ENCODE results near the gene HMG20B. TPM values are rescaled to one million over a fixed set of nuclear protein-coding genes. Genes with fewer than 3 reads are reported as not detected.
"Not testable (repeated sequence)": the region's sequence is repeated elsewhere in the genome, so short reads cannot be mapped to it uniquely, and the experiment has no call there.

HMG20B gene
- total RNA-seq, 3 donors from 2014 or later: 79.9 to 81.9 (median 81.4) TPM

DNA sequence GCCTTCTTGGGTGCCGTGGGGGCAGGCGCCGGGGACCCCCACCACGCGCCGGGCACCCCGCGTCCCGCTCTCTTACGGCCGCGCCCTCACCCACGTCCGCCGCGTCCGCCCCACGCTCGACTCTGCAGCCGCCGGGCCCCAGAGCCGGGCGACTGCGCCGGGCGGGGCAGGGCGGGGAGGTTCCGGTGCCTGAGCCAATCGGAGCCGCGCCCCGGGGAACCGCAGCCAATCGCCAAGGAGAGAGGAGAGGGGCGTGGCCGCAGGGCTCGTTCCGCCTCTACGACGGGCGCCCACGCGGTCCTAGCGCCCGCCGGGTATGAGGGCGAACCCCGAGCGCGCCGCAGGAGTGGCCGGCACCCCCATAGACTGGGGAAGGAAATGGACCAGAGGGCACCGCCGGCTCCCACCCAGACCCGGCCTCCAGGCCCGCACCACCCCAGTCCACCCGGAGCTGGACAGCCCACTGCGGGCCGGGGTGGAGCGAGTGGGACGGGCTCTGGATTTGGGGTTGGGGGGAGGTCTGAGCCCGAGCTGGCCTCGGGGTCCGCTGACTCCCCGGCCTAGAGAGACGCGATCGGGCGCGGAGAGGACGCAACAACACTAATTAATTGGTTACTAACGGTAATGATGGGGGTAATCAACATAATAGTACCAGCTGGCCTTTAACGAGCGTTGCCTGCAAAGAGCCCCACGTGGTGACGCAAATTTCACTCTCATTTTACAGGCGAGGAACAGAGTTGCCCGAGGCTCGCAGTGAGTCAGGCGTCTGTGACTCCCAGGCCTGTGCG lies 15.1 kb upstream of the HMG20B start, which contains the start of gene MFSD12:
MFSD12 (minus strand) TSS at position 126 of the 788 bp plus-strand sequence. CDS start 183 bp downstream, outside the sequence.
- TF ChIP-seq, protein P1, sequence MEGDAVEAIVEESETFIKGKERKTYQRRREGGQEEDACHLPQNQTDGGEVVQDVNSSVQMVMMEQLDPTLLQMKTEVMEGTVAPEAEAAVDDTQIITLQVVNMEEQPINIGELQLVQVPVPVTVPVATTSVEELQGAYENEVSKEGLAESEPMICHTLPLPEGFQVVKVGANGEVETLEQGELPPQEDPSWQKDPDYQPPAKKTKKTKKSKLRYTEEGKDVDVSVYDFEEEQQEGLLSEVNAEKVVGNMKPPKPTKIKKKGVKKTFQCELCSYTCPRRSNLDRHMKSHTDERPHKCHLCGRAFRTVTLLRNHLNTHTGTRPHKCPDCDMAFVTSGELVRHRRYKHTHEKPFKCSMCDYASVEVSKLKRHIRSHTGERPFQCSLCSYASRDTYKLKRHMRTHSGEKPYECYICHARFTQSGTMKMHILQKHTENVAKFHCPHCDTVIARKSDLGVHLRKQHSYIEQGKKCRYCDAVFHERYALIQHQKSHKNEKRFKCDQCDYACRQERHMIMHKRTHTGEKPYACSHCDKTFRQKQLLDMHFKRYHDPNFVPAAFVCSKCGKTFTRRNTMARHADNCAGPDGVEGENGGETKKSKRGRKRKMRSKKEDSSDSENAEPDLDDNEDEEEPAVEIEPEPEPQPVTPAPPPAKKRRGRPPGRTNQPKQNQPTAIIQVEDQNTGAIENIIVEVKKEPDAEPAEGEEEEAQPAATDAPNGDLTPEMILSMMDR (IDR thresholded peaks at IDR 0.05): no peak
- intact Hi-C loops (cut with DNase I, micrococcal nuclease): no loop called here

DNA sequence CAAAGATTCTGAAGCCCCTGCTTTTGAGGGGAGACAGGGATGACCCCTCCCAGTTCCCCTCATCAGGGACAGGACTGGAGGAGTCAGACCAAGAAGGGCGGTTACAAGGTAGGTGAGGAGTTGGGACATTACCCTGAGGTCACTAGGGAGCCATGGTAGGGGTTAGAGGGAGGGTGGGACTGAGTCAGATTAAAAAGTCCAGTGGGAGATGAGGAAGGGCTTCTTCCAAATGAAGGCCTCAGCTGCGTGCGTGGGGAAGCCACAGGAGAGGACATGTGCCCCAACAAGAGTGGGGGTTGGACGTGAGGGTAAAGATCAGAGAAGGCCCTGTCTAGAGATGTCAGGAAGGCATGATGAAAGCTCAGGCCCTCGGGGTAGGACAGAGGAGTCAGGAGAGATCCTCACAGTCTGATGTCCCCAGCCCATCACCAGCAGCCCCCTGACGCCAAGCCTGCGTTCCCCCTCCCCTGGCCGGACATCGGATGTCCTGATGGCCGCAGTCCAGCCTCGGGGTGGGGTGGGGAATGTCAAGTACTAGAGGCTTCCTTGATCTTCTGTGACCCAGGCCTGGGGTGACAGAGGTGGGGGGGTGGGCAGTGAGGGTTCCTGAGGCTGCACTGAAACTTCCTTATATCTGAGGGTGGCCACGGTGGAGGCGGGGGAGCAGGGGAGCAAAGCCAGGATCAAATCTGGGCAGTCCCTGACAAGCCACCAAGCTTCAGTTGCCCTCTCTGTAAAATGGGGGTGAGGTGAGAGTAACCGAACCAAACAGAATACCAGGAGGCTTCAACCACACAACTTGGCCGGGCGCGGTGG lies 8.8 kb upstream of the HMG20B start:
- H3K4me3 ChIP-seq: no peak overlapping the region
- TF ChIP-seq, protein P1 (IDR thresholded peaks at IDR 0.05): no peak
- no peaks in the 10 kb centered on the region for H3K4me1 ChIP-seq (ENCODE audit: low read depth)
- no peaks in the 10 kb centered on the region for H3K9me3 ChIP-seq
- intact Hi-C loops (cut with DNase I, micrococcal nuclease): no loop called here
- H3K36me3 ChIP-seq (ENCODE audit: low read depth): no peaks in the 10 kb centered on the region
- DNase-seq (no peak), ATAC-seq (no peak)

More for the DNA sequence above, 15.1 kb upstream of the HMG20B start, which contains the start of gene MFSD12:
- peak; percentile 96 for ATAC-seq
- H3K4me1 ChIP-seq (ENCODE audit: low read depth): peaks cover 17% of the 10 kb centered on the region
- H3K36me3 ChIP-seq (ENCODE audit: low read depth): no peaks in the 10 kb centered on the region
- peak within 1 kb of the TSS; percentile 70 for H3K4me3 ChIP-seq
- no peaks in the 10 kb centered on the region for H3K9me3 ChIP-seq
- DNase-seq: peak; percentile 96 to 97 (median 96)

DNA sequence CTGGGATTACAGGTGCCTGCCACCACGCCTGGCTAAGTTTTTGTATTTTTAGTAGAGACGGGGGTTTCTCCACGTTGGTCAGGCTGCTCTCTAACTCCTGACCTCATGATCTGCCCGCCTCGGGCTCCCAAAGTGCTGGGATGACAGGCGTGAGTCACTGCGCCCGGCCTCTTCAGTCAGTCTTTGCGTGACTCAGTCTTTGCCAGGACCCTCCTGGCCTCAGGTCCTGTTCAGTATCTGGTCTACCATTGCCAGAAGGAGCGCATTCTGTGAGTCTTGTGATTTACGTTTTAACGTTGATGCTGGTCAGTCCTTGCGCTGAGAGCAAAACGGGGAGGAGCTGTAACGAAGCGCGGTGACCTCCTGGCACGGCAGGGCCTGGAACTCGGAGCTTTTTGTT lies 7.6 kb upstream of the HMG20B start:
- no peaks in the 10 kb centered on the region for H3K9me3 ChIP-seq
- DNase-seq (no peak), ATAC-seq (no peak)
- peaks cover 1% of the 10 kb centered on the region for H3K4me1 ChIP-seq (ENCODE audit: low read depth)
- no peak overlapping the region for H3K4me3 ChIP-seq
- H3K36me3 ChIP-seq (ENCODE audit: low read depth): no peaks in the 10 kb centered on the region
- TF ChIP-seq, protein P1 (IDR thresholded peaks at IDR 0.05): no peak
- intact Hi-C loops (cut with DNase I, micrococcal nuclease): no loop called here

GRCh38 chr19:3570042-3570441 lies 2.7 kb upstream of the HMG20B start:
- peaks cover 22% of the 10 kb centered on the region for H3K4me1 ChIP-seq (ENCODE audit: low read depth)
- DNase-seq; H3K4me3 ChIP-seq; intact Hi-C loops (cut with DNase I, micrococcal nuclease); ATAC-seq; H3K36me3 ChIP-seq (ENCODE audit: low read depth); H3K9me3 ChIP-seq: not testable (repeated sequence)

DNA sequence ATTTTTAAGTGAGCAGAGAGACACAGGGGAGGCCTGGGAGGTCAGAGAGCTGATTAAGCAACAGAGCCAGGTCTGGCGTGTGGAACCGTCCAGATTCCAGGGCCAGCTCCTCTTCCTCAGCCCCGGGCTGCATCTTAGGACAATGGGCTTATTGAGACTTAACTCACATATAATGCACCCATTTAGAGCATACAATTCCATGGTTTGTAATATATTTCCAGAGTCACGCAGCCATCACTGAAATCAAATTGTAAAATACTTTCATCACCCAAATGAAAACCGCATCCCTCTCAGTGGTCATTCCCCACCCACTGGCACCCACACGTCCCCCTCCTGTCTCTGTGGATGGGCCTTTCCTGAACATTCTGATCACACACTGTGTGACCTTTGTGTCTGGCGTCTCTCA lies 2.1 kb upstream of the HMG20B start:
- intact Hi-C loops (cut with DNase I, micrococcal nuclease): no loop called here
- peaks cover 23% of the 10 kb centered on the region for H3K4me1 ChIP-seq (ENCODE audit: low read depth)
- no peak for ATAC-seq
- H3K4me3 ChIP-seq: no peak overlapping the region
- no peak for DNase-seq
- no peaks in the 10 kb centered on the region for H3K36me3 ChIP-seq (ENCODE audit: low read depth)
- TF ChIP-seq, protein P1 (IDR thresholded peaks at IDR 0.05): no peak
- no peaks in the 10 kb centered on the region for H3K9me3 ChIP-seq
